Fibroblast of skin of back (primary cell): ENCODE data around the gene RNASE7.

ENCODE experiments used
- DNase-seq: peaks from one replicate; pipeline ENCODE4 v3.0.0-alpha.2; 2013

Gene RNASE7

DNA sequence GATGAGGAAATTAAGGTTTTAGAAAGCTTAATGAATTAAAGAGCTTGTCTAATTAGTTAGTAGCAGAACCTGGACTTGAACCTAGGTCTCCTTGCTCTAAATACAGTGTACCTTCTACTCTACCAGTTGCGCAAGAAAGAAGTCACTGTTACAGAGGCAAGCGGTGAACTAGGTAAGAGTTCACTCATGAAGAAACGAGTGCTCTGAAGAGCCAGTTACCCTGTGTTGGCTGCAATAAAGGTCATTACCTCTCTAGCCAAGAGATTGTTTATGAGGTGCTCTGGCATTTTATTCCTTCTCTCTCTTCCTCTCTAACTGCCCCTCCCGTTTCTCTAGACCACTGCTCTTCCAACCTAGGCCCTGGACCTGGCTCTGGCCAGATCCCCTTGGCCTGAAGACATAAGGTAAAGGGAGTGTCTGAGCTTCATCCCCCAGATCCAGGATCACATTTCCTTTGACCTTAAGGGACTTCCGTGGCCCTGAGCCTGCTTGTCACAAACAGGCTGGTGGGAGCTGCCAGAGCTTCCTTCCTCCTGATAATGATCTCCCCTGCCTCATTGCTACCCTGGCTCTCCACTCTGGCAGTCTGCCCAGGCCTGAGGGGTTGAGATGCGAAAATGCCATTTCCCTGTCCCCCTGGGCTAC is 1.9 kb downstream of the RNASE7 start:
- DNase-seq: no peak

GRCh38 chr14:21047378-21047781 is 5.2 kb downstream of the RNASE7 start:
- peak; percentile 38 for DNase-seq

- DNase-seq: no peak
These were observed 6.5 kb downstream of the RNASE7 start for GRCh38 chr14:21048638-21049037.

- DNase-seq: peak; percentile 56
These were observed 7.1 kb downstream of the RNASE7 start for GRCh38 chr14:21049271-21049673.

- no peak for DNase-seq
These were observed 8.4 kb downstream of the RNASE7 start for GRCh38 chr14:21050597-21050996.

GRCh38 chr14:21053184-21054122 is 11.3 kb downstream of the RNASE7 start:
- no peak for DNase-seq

DNA sequence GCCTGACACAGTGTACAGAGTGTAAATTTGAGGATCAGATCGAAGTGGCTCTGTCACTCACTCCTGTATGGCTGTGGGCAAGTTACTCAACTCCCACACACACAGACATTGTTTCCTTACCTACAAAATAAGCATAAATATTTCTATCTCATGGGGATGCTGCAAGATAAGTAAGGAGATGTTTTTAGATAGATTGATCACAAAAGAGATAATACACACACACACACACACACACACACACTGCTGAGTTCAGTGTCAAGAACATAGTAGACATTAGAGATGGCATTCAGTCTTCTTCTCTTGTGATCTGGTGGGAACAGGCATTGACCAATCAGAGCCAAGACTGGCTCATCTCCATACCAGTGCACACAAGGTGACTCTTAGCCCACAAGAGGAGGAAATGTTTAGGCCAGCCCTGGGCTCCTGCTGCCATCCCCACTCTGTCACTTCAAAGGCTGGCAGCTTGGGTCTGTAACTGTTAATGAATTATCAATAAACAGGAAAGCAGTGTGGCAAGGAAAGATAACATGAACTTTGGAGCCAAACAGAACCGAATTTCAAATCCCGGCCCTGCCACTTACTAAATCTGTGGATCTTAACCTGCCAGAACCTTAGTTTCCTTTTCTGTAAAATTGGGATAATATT is 12.1 kb downstream of the RNASE7 start:
- DNase-seq: no peak

- no peak for DNase-seq
These were observed 12.6 kb downstream of the RNASE7 start for GRCh38 chr14:21054768-21055145.

DNA sequence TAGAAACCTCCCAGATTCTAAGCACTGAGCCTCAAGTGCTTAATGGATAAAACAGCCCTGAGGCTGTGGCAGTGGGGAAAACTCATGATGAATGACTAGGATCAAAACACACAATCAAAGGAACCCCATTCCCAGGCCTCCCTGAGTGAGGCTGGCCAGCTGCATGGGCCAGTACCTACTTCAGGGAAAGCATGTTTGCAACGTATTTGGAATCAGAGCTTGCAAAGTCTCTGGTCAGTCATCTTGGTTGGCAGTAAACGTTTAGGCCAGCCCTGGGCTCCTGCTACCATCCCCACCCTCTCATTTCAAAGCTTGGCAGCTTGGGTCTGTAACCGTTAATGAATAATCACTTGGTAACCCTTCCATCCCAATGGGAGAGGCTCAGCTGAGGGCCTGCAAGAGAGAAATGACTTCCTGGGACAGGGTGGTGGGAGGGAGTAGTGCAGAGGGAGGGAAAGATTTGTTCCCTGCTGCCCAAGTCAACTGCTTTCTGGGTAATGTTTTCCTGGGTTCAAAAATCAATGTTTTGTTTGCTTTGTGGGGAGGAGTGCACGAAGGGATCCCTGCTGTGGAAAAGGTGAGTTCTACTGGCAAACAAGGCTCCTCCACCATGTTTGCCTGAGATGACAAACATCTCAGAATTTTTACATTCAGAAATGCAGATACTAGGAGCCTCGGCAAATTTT is 13.4 kb downstream of the RNASE7 start:
- no peak for DNase-seq

DNA sequence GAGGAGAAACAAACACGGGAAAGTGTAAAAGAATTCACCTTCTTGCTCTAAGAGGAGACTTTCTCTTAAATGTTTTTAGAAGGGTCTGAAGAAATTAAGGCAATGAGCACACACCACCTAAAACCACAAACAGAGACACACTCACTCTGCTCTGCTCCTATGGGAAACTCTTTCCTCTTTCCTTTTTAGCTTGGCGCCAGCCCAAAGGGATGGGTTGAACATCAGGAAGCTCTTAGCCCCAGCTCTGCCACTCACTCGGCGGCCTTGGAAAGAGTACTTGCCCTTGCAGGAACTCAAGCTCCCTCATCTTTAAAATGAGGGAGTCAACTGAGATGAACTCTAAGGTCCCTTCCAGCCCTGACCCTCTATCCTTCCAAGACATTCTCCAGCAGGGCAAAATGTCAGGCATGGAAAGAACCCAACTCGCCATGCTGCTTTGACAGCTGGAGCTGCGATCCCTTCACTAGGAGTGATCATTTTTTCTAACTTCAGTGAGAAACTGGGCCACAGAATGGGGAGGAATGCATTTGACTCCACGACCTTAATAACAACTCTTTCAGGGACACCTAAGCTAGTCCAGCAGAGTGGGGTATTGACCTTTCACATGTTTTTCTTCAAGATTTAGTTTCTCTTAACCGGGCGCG is 14.5 kb downstream of the RNASE7 start:
- DNase-seq: peak; percentile 60

DNA sequence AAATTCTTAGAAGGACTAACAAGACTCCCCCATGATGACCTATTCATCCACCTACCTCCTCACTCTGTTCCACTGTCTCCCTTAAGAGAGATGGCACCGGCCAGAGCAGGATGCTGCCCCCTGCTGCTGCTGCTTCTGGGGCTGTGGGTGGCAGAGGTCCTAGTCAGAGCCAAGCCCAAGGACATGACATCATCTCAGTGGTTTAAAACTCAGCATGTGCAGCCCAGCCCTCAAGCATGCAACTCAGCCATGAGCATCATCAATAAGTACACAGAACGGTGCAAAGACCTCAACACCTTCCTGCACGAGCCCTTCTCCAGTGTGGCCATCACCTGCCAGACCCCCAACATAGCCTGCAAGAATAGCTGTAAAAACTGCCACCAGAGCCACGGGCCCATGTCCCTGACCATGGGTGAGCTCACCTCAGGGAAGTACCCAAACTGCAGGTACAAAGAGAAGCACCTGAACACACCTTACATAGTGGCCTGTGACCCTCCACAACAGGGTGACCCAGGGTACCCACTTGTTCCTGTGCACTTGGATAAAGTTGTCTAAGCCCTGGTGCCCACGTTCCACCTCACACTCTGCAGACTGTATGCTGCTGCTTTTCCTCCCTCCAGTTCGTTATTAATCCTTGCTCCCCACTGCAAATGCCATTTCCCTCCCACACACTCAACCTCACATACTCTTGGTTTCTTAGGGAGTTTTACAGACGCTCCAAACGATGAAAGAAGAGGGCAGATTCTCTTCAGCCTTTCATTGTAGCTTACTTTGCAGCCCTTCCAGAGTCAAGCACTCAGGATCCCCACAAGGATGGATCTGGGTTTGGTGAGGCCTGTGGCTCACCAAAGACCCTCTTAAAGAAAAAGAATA is 15.9 kb downstream of the RNASE7 start, which contains the start of gene RNASE8:
Gene RNASE8, plus strand, starts transcription at position 20 of the 873 bp plus-strand sequence. Its CDS starts 71 bp downstream, at position 91.
- peak; percentile 38 for DNase-seq

DNA sequence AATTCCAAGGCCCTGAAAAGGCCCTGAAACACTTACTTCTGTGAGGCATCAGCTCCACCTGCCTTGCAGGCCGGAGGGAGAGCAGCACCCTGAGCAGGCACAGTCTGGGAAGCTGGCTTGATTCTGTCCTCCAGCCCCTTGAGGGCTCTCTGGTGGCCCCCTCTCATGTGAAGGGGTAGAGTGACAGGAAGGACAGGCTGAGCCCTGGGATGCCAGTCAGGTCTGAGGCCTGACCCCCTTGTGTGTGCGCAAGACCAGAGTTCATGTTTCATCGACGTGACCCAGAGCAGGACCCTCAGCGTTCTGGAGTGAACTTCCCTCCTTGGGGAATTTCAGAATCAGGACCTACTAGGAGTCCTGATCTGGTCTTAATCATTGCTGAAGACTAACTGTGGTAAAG is 16.7 kb downstream of the RNASE7 start:
- no peak for DNase-seq

GRCh38 chr14:21059842-21060613 is 17.9 kb downstream of the RNASE7 start:
- peak; percentile 32 for DNase-seq

GRCh38 chr14:21060614-21061346 is 18.6 kb downstream of the RNASE7 start:
- DNase-seq: no peak

- no peak for DNase-seq
These were observed 19.1 kb downstream of the RNASE7 start for GRCh38 chr14:21061347-21061668.

GRCh38 chr14:21063479-21063878 is 21.3 kb downstream of the RNASE7 start:
- peak; percentile 92 for DNase-seq

- no peak for DNase-seq
These were observed 24.8 kb downstream of the RNASE7 start for GRCh38 chr14:21066882-21067502.

GRCh38 chr14:21068521-21069387 is 26.6 kb downstream of the RNASE7 start:
- peak; percentile 64 for DNase-seq
